Endothelial cell of umbilical vein (primary cell): Measurements from ENCODE around the gene SPP1. TPM values are rescaled to one million over a fixed set of nuclear protein-coding genes. Genes with fewer than 3 reads are reported as not detected.

Experiments
- BruUV-seq: library from RNA; stranded (reverse); fragments of 400-500 nt; replicated peaks from 2 replicates; lab custom pipeline; 2021; lab: Mats Ljungman, UMichigan
- CTCF ChIA-PET: fragments of 300-600, 350-600 bp; sonication (Branson Sonifier 250); formaldehyde crosslinking; loops from one replicate; lab custom pipeline; 2021; ENCODE audit warnings: antibody characterized with exemption, inconsistent platforms; lab: Charles Lee
- POLR2A ChIA-PET: fragments of 300-600, 350-600 bp; sonication (Branson Sonifier 250); formaldehyde crosslinking; loops from one replicate; lab custom pipeline; 2021; ENCODE audit warnings: antibody characterized with exemption, inconsistent platforms; lab: Charles Lee
- DNase-seq: peaks from one replicate; pipeline ENCODE4 v3.0.0-alpha.2; 2011; ENCODE audit warnings: low read depth, low spot score
- FAIRE-seq: peaks from 2 replicates; lab custom pipeline; 2011; peaks lifted over from hg19 to GRCh38; lab: Jason Lieb, UNC
- H2AFZ ChIP-seq: 2 replicates; pipeline ENCODE4 v1.6.0; 2012; ENCODE audit warnings: low read depth, low read length, control low read depth, inconsistent platforms
- H3K27ac ChIP-seq: 2 replicates; pipeline ENCODE4 v1.5.1; 2011; ENCODE audit warnings: low read depth, mild to moderate bottlenecking, control low read depth, low read length, moderate library complexity; ENCODE audit not compliant: insufficient read depth
- H3K27me3 ChIP-seq, 2 experiments: 2 replicates each; pipeline versions ENCODE4 v1.6.0 to v1.6.1; 2011; ENCODE audit warnings: low read length in 2 of 2, mixed read lengths in 1 of 2; ENCODE audit not compliant: control insufficient read depth in 2 of 2, insufficient read depth in 2 of 2
- H3K36me3 ChIP-seq, 2 experiments: 2 replicates in 1 of 2; 3 replicates in 1 of 2; pipeline ENCODE4 v1.5.1; 2011; ENCODE audit warnings: low read length in 2 of 2, mild to moderate bottlenecking in 1 of 2, moderate library complexity in 1 of 2; ENCODE audit not compliant: control insufficient read depth in 2 of 2, insufficient read depth in 2 of 2; ENCODE audit errors: extremely low read depth in 1 of 2
- H3K4me1 ChIP-seq: 3 replicates; pipeline ENCODE4 v1.5.1; 2011; ENCODE audit warnings: mild to moderate bottlenecking, low read length; ENCODE audit not compliant: control insufficient read depth, insufficient read depth; ENCODE audit errors: extremely low read depth
- H3K4me2 ChIP-seq: 2 replicates; pipeline ENCODE4 v1.6.1; 2011; ENCODE audit warnings: low read length, control low read depth, mixed read lengths; ENCODE audit not compliant: insufficient read depth
- H3K4me3 ChIP-seq, 3 experiments: fragments of 200-600 bp in 1 of 3; sonication (generic), shearing (Covaris generic) in 1 of 3; replicated peaks in 1 of 3; 2 replicates each; pipeline ENCODE4 v1.5.1; 2011 to 2016; ENCODE audit warnings: control low read depth in 3 of 3, low read length in 3 of 3, mild to moderate bottlenecking in 2 of 3, inconsistent platforms in 1 of 3, low read depth in 1 of 3, moderate library complexity in 1 of 3; ENCODE audit not compliant: insufficient read depth in 1 of 3
- H3K79me2 ChIP-seq: 2 replicates; pipeline ENCODE4 v1.6.0; 2012; ENCODE audit warnings: low read length, inconsistent platforms; ENCODE audit not compliant: control insufficient read depth, insufficient read depth
- H3K9ac ChIP-seq: replicated peaks from 2 replicates; pipeline ENCODE3; 2011; ENCODE audit warnings: low read length, control low read depth; ENCODE audit not compliant: insufficient read depth; ENCODE audit errors: extremely low read depth
- H3K9me1 ChIP-seq: replicated peaks from 3 replicates; pipeline ENCODE4 v1.6.0; 2011; ENCODE audit warnings: mild to moderate bottlenecking, low read length; ENCODE audit not compliant: control insufficient read depth, insufficient read depth; ENCODE audit errors: extremely low read depth
- H3K9me3 ChIP-seq: replicated peaks from 2 replicates; pipeline ENCODE4 v1.5.1; 2012; ENCODE audit warnings: low read length, inconsistent platforms; ENCODE audit not compliant: control insufficient read depth, insufficient read depth
- H4K20me1 ChIP-seq: replicated peaks from 2 replicates; pipeline ENCODE3; 2011; ENCODE audit warnings: mild to moderate bottlenecking, low read length; ENCODE audit not compliant: control insufficient read depth, insufficient read depth; ENCODE audit errors: extremely low read depth
- EZH2 ChIP-seq: IDR thresholded peaks from 2 replicates; pipeline ENCODE4 v1.6.1; 2012; ENCODE audit warnings: borderline replicate concordance, low read depth, mild to moderate bottlenecking, moderate library complexity, low read length, inconsistent platforms; ENCODE audit not compliant: severe bottlenecking
- FOS ChIP-seq: IDR thresholded peaks from 2 replicates; pipeline ENCODE4 v1.6.1; 2011; ENCODE audit warnings: mild to moderate bottlenecking, low read length, moderate library complexity, borderline replicate concordance; ENCODE audit not compliant: insufficient read depth
- GATA2 ChIP-seq: IDR thresholded peaks from 2 replicates; pipeline ENCODE4 v1.7.0; 2011; ENCODE audit warnings: low read depth, mild to moderate bottlenecking, moderate library complexity, mixed read lengths, low read length; ENCODE audit not compliant: insufficient read length, insufficient read depth
- JUN ChIP-seq: IDR thresholded peaks from 2 replicates; pipeline ENCODE4 v1.6.1; 2011; ENCODE audit warnings: borderline replicate concordance, low read depth; ENCODE audit not compliant: insufficient read length, insufficient read depth
- POLR2A ChIP-seq: IDR thresholded peaks from 2 replicates; pipeline ENCODE4 v1.6.1; 2012; ENCODE audit warnings: low read depth, mild to moderate bottlenecking, control low read depth, low read length
- POLR2AphosphoS5 ChIP-seq: IDR thresholded peaks from 2 replicates; pipeline ENCODE4 v1.6.1; 2012; ENCODE audit warnings: low read depth, mild to moderate bottlenecking, control low read depth, low read length, moderate library complexity; ENCODE audit not compliant: insufficient read depth
- dilution Hi-C: fragments of 300-500 bp; cut with MboI; formaldehyde crosslinking; loops from one replicate; pipeline ENCODE4 v1.15.0; 2019; ENCODE audit warnings: low sequenced_read_pairs; ENCODE audit not compliant: extremely low pct_ligation_motif_present
- intact Hi-C: fragments of 100-400 bp; cut with micrococcal nuclease; formaldehyde crosslinking; loops from one replicate; pipeline ENCODE4 v1.10.0; 2022
- polyA plus RNA-seq, 4 experiments: library from polyadenylated mRNA; depleted of rRNA in 3 of 4; stranded (reverse) in 3 of 4; unstranded in 1 of 4; fragments of >200 nt; gene quantifications; 2 replicates each; pipeline versions ENCODE4 v1.2.1 to v1.2.3, GENCODE V29; 2011 to 2012; ENCODE audit warnings: missing spikeins in 1 of 4
- total RNA-seq: library from RNA; stranded (reverse); gene quantifications from 2 replicates; pipeline ENCODE4 v1.2.3, GENCODE V29; 2021
- TF ChIP-seq, protein P1 (sequence below), 2 donors: IDR thresholded peaks; 1 replicate in 1 of 2; 2 replicates in 1 of 2; pipeline ENCODE4 v1.5.1; 2011; ENCODE audit warnings: low read length in 2 of 2, mild to moderate bottlenecking in 2 of 2, moderate library complexity in 2 of 2, control low read depth in 1 of 2, inconsistent platforms in 1 of 2, low read depth in 1 of 2; ENCODE audit not compliant: insufficient read depth in 1 of 2; ENCODE audit errors: extremely low read depth in 1 of 2

SPP1 gene
- total and polyA plus RNA-seq, 2 donors (not counting 3 experiments of a cell fraction or from before 2014, with no cell fraction given): not detected

- H3K4me2 ChIP-seq: no peak overlapping the region
- CTCF ChIA-PET: interaction anchor here (1.2 to 11.9 kb wide), 4 partner anchors 9 to 120 kb away, joined by 3 to 412 read pairs (median 38); no protein-coding TSS in a partner anchor
- no peak overlapping the region for H3K27ac ChIP-seq
- peaks cover 13% of the 10 kb centered on the region for H3K4me1 ChIP-seq
- no peak overlapping the region for H3K4me3 ChIP-seq
- FAIRE-seq: no peak
- H4K20me1 ChIP-seq: no peaks in the 10 kb centered on the region
- no peak overlapping the region for H3K9ac ChIP-seq
- BruUV-seq: no TSS peak
- no peaks in the 10 kb centered on the region for H3K9me3 ChIP-seq
- H3K27me3 ChIP-seq: no peaks in the 10 kb centered on the region
- H2AFZ ChIP-seq: no peak overlapping the region
- TF ChIP-seq, protein P1, sequence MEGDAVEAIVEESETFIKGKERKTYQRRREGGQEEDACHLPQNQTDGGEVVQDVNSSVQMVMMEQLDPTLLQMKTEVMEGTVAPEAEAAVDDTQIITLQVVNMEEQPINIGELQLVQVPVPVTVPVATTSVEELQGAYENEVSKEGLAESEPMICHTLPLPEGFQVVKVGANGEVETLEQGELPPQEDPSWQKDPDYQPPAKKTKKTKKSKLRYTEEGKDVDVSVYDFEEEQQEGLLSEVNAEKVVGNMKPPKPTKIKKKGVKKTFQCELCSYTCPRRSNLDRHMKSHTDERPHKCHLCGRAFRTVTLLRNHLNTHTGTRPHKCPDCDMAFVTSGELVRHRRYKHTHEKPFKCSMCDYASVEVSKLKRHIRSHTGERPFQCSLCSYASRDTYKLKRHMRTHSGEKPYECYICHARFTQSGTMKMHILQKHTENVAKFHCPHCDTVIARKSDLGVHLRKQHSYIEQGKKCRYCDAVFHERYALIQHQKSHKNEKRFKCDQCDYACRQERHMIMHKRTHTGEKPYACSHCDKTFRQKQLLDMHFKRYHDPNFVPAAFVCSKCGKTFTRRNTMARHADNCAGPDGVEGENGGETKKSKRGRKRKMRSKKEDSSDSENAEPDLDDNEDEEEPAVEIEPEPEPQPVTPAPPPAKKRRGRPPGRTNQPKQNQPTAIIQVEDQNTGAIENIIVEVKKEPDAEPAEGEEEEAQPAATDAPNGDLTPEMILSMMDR (IDR thresholded peaks at IDR 0.05; ENCODE audit: extremely low read depth in 1 of 2, insufficient read depth in 1 of 2, low read depth in 1 of 2, low read length in 2 of 2): no peak
- TF ChIP-seq JUN (no peak), FOS (no peak), POLR2A (no peak), EZH2 (no peak), GATA2 (no peak), POLR2AphosphoS5 (no peak)
- no peak for DNase-seq
- no peaks in the 10 kb centered on the region for H3K36me3 ChIP-seq
- no peaks in the 10 kb centered on the region for H3K79me2 ChIP-seq
- POLR2A ChIA-PET: no interaction called here
- no peaks in the 10 kb centered on the region for H3K9me1 ChIP-seq
- dilution Hi-C loops: no loop called here
- intact Hi-C loops: loop anchor here (2.0 kb wide), 2 partner anchors 37 to 293 kb away; no protein-coding TSS in a partner anchor
Observed at GRCh38 chr4:87971866-87972265, 3.6 kb upstream of the SPP1 start.
